KMS-11 (cell line): ENCODE results near the gene LRRC52.

Source experiments
- H2AFZ ChIP-seq: fragments of 200-600 bp; sonication (generic); 2 replicates; pipeline ENCODE4 v1.6.1; 2016; ENCODE audit warnings: antibody characterized with exemption, mixed run types, low read depth
- H3K27ac ChIP-seq: fragments of 200-600 bp; sonication (generic); 2 replicates; pipeline ENCODE4 v1.6.1; 2016; ENCODE audit warnings: mild to moderate bottlenecking, mixed run types
- H3K27me3 ChIP-seq: fragments of 200-600 bp; sonication (generic); 2 replicates; pipeline ENCODE4 v1.6.1; 2017; ENCODE audit warnings: mild to moderate bottlenecking, low read depth, mixed run types, moderate library complexity; ENCODE audit not compliant: insufficient read depth
- H3K36me3 ChIP-seq: fragments of 200-600 bp; sonication (generic); 2 replicates; pipeline ENCODE4 v1.6.1; 2017; ENCODE audit warnings: mild to moderate bottlenecking, mixed run types; ENCODE audit not compliant: insufficient read depth
- H3K4me1 ChIP-seq: fragments of 200-600 bp; sonication (generic); 2 replicates; pipeline ENCODE4 v1.6.1; 2016; ENCODE audit warnings: mild to moderate bottlenecking, low read depth, mixed run types; ENCODE audit not compliant: poor library complexity, severe bottlenecking
- H3K4me2 ChIP-seq: fragments of 200-600 bp; sonication (generic); 2 replicates; pipeline ENCODE4 v1.7.0; 2016; ENCODE audit warnings: mild to moderate bottlenecking, mixed run types
- H3K4me3 ChIP-seq: fragments of 200-600 bp; sonication (generic); IDR thresholded peaks from 2 replicates; pipeline ENCODE4 v1.6.1; 2017; ENCODE audit warnings: low read depth, low read length, mixed read lengths; ENCODE audit not compliant: insufficient read depth
- H3K79me2 ChIP-seq: fragments of 200-600 bp; sonication (generic); 2 replicates; pipeline ENCODE4 v1.6.1; 2016; ENCODE audit warnings: low read depth, mixed run types; ENCODE audit not compliant: insufficient read depth
- H3K9ac ChIP-seq: fragments of 200-600 bp; sonication (generic); 2 replicates; pipeline ENCODE4 v1.6.1; 2016; ENCODE audit warnings: mild to moderate bottlenecking, mixed run types
- H4K20me1 ChIP-seq: fragments of 200-600 bp; sonication (generic); 2 replicates; pipeline ENCODE4 v1.6.1; 2016; ENCODE audit warnings: mild to moderate bottlenecking, mixed run types; ENCODE audit not compliant: insufficient read depth
- TF ChIP-seq, protein P1 (sequence below): fragments of 200-600 bp; sonication (generic); conservative IDR thresholded peaks from 2 replicates; pipeline ENCODE4 v1.6.1; 2017; ENCODE audit warnings: low read depth, mild to moderate bottlenecking, antibody characterized with exemption, low read length, moderate library complexity, mixed read lengths

The LRRC52 gene

DNA sequence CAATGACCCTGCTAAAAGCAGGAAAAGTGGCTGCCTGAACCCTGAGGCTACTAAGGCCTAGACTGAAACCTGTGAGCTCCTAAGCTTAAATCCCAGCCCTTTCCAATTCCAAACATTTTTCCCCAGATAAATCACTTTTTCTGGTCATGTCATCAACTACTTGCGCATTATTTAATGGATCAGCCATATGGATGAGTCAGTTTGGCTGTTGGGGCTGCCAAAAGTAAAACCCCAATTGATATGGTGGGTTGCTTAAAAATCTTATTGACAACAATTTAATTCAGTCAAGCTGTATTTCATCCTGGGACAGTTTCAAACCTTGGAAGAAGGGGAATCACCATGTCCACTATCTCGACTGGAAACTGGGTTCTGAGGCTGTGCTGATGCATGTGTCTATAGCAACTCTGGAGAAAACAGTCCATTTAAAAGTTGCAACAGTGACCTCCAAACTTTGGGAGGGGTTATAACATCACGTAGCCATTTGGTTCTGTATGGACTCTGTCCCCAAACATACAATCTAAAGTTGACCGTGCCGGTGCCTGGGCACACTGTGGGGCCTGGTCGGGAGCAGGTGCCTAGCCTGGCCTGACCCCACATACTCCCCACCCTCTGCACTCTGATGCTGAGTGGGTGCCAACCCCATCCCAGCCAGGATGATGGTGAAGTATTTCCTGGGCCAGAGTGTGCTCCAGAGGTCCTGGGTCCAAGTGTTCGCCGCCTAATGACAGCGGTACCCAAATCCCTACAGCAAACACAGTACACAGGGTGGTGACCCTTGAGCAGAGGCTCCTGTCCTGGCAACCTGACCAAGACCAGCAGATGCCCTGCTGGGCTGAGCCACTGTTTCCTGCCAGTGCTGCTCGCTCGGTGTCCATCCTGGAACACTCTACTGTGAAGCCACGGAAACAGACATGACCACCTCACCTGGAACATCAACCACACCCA is 46.5 kb upstream of the LRRC52 start:
- H2AFZ ChIP-seq, result no peak overlapping the region
- no peaks in the 10 kb centered on the region for H3K79me2 ChIP-seq
- H3K27me3 ChIP-seq, result no peaks in the 10 kb centered on the region
- H3K9ac ChIP-seq, result no peak overlapping the region
- no peak overlapping the region for H3K27ac ChIP-seq
- no peaks in the 10 kb centered on the region for H4K20me1 ChIP-seq
- H3K4me3 ChIP-seq, result no peak overlapping the region
- H3K36me3 ChIP-seq, result no peaks in the 10 kb centered on the region
- H3K4me1 ChIP-seq, result no peaks in the 10 kb centered on the region
- TF ChIP-seq, protein P1, sequence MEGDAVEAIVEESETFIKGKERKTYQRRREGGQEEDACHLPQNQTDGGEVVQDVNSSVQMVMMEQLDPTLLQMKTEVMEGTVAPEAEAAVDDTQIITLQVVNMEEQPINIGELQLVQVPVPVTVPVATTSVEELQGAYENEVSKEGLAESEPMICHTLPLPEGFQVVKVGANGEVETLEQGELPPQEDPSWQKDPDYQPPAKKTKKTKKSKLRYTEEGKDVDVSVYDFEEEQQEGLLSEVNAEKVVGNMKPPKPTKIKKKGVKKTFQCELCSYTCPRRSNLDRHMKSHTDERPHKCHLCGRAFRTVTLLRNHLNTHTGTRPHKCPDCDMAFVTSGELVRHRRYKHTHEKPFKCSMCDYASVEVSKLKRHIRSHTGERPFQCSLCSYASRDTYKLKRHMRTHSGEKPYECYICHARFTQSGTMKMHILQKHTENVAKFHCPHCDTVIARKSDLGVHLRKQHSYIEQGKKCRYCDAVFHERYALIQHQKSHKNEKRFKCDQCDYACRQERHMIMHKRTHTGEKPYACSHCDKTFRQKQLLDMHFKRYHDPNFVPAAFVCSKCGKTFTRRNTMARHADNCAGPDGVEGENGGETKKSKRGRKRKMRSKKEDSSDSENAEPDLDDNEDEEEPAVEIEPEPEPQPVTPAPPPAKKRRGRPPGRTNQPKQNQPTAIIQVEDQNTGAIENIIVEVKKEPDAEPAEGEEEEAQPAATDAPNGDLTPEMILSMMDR, result no peak
- H3K4me2 ChIP-seq, result no peak overlapping the region

DNA sequence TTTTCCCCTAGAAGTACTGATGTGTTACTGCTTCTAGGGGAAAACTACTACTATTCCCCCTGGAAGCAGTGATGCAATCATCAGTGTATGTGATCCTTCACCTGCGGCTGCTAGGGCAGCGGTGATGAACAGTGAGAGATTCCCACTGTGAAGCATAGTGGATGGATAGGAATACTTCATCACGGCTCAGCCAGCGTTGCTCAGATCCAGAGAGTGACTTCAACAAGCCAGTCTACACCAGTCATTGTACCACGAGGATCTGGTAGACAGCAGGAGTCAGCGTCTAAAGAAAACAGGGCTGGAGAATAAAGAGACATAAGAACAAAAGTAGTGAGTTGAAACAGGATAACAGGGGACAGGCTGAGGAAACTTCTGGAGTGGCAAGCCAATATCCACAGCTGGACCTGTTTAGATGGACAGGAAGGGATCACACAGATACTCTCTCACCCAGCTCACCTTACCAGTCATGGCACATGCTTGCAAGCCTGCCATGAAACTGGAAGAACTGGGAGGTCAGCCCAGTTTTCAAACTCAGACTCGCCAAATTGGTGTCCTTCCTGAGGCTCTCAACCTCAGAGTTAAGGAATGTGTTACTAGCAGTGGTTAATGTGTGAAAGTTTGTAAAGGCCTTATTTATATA is 42.4 kb upstream of the LRRC52 start:
- Histone ChIP-seq H3K27me3 (no peaks in the 10 kb centered on the region), H3K4me3 (no peak overlapping the region), H3K4me2 (no peak overlapping the region), H4K20me1 (no peaks in the 10 kb centered on the region), H3K9ac (no peak overlapping the region), H3K4me1 (no peaks in the 10 kb centered on the region), H3K36me3 (no peaks in the 10 kb centered on the region), H2AFZ (no peak overlapping the region), H3K27ac (no peak overlapping the region), H3K79me2 (no peaks in the 10 kb centered on the region)
- TF ChIP-seq, protein P1, result no peak

- Histone ChIP-seq H3K4me3 (no peak overlapping the region), H3K27me3 (no peaks in the 10 kb centered on the region), H3K9ac (no peak overlapping the region), H2AFZ (no peak overlapping the region), H3K27ac (no peak overlapping the region), H3K36me3 (no peaks in the 10 kb centered on the region), H3K79me2 (no peaks in the 10 kb centered on the region), H3K4me2 (no peak overlapping the region), H3K4me1 (no peaks in the 10 kb centered on the region), H4K20me1 (no peaks in the 10 kb centered on the region)
- TF ChIP-seq, protein P1, result no peak
Observed at GRCh38 chr1:165501970-165502348, 41.8 kb upstream of the LRRC52 start.

- TF ChIP-seq, protein P1, result no peak
- Histone ChIP-seq H3K36me3 (no peaks in the 10 kb centered on the region), H3K27ac (no peak overlapping the region), H3K27me3 (no peaks in the 10 kb centered on the region), H3K4me3 (no peak overlapping the region), H2AFZ (no peak overlapping the region), H3K4me1 (no peaks in the 10 kb centered on the region), H3K79me2 (no peaks in the 10 kb centered on the region), H3K4me2 (no peak overlapping the region), H3K9ac (no peak overlapping the region), H4K20me1 (no peaks in the 10 kb centered on the region)
Observed at GRCh38 chr1:165507570-165507969, 36.2 kb upstream of the LRRC52 start.
